PC-3 (cell line): ENCODE data around the gene SLC35F3.

Experiments
- CTCF ChIP-seq: fragments of 300-600 bp; sonication (generic); conservative IDR thresholded peaks from 2 replicates; pipeline ENCODE4 v1.5.1; 2017; ENCODE audit warnings: antibody characterized with exemption, low read depth, mild to moderate bottlenecking, low read length
- EZH2 ChIP-seq: fragments of 300-600 bp; sonication (generic); IDR thresholded peaks from one replicate; pipeline ENCODE4 v1.6.1; 2017; ENCODE audit warnings: antibody characterized with exemption, mild to moderate bottlenecking, low read length; ENCODE audit not compliant: unreplicated experiment

- TF ChIP-seq CTCF, result peak; percentile 67
- no peak for TF ChIP-seq EZH2
Observed at GRCh38 chr1:234322979-234323378, 418.5 kb downstream of the SLC35F3 start.
